Mononuclear cell (primary cell): ENCODE results near the gene DOCK2. TPM values are rescaled to one million over a fixed set of nuclear protein-coding genes. Genes with fewer than 3 reads are reported as not detected.
"Not testable (repeated sequence)": the region's sequence is repeated elsewhere in the genome, so short reads cannot be mapped to it uniquely, and the experiment has no call there.

ENCODE experiments used
- H3K27me3 ChIP-seq: 2 replicates; pipeline ENCODE4 v1.6.0; 2011; ENCODE audit warnings: low read length, control low read depth; ENCODE audit not compliant: insufficient read depth
- H3K4me1 ChIP-seq: 2 replicates; pipeline ENCODE4 v1.5.1; 2011; ENCODE audit warnings: mild to moderate bottlenecking, low read length, control low read depth; ENCODE audit not compliant: insufficient read depth
- H3K4me3 ChIP-seq: 2 replicates; pipeline ENCODE4 v1.5.1; 2011; ENCODE audit warnings: mild to moderate bottlenecking, low read length, moderate library complexity
- H3K9me3 ChIP-seq: 2 replicates; pipeline ENCODE4 v1.5.1; 2011; ENCODE audit warnings: low read depth, mild to moderate bottlenecking, control low read depth, low read length
- total RNA-seq: library from RNA; depleted of rRNA; stranded (reverse); fragments of >200 nt; gene quantifications from one replicate; pipeline ENCODE4 v1.2.3, GENCODE V29; 2012

DOCK2 gene
- total RNA-seq, 1 donor, result 244 TPM

DNA sequence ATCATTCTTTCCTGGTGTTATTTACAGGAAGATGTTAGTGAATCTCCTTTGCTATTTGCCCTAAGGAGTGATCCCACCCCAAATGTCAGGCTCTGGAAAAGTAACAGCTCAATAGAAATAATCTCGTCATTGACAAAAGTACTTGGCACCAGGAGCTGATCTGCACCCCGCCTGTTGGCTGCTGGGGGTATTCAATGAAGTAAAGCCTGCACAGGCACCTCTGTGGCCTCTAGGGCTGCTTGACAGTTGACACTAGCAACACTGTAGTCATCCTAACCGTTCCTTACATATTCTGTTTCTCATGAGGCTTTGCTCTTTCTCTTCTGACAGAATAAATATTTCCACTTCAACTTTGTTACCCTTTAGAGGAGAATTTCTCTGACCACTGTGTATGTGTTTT, 103.4 kb downstream of the DOCK2 start:
- Histone ChIP-seq H3K4me3 (no peak overlapping the region), H3K4me1 (peaks cover 7% of the 10 kb centered on the region), H3K9me3 (no peaks in the 10 kb centered on the region), H3K27me3 (no peaks in the 10 kb centered on the region)

DNA sequence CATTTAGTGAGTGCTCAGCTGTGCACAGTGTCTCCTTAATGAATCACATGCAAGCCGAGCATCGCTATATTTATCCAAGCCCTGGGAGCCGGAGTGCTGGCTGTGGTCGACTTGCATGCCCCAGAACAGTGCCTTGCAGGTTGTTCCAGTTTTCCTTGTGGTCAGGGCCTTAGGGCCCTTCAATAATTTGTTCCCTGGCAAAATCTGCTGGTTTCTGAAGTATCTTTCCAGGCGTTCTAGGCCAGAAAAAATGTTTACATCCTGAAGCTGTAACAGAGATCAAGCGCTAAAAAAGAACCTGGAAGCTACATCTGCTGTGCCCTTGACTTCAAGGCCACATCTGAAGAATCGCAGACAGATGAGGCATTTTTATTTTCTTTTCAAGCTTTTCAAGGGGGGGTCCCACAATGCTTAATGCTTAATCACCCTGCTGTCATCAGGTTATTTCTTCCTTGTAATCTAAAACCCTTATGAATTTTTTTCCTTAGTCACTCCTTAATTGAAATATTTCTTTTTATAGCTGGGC, 105.8 kb downstream of the DOCK2 start:
- H3K27me3 ChIP-seq, result no peaks in the 10 kb centered on the region
- peaks cover 7% of the 10 kb centered on the region for H3K4me1 ChIP-seq
- H3K9me3 ChIP-seq, result no peaks in the 10 kb centered on the region
- no peak overlapping the region for H3K4me3 ChIP-seq

GRCh38 chr5:169744336-169744735, 107.3 kb downstream of the DOCK2 start:
- no peak overlapping the region for H3K4me3 ChIP-seq
- H3K27me3 ChIP-seq, result no peaks in the 10 kb centered on the region

DNA sequence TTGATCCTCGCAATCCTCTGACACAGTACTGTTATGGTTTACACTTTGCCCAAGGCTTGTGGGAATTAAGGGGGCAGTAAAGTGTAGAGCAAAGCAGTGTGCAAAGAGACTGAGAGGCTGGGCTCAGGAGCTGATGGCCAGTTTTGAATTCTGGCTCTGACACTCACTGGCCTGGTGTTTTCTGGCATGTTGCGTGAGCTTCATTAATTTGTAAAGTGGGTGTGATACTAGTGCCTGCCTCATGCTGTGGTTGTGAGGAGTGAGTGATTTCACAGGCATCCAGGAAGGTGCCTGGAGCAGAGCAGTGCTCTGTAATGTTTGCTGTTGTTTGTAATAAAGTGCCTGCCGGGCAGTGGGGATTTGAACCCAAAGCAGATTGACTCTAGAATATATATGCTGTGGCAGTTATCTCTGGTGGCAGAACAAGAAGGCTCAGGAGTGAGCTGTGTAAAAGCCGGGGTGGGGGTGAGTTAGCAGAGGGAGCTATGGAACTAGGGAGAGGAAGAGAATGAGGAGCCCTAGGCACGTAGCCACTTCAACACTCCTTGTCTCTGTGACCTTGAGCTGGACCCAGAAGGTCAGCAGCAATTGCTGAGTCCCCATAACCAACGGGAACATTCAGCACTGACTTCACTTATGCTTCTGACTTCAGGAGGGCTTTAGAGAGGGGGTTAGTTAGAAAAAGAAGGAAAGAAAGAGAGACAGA, 108.5 kb downstream of the DOCK2 start:
- Histone ChIP-seq H3K4me3 (no peak overlapping the region), H3K9me3 (no peaks in the 10 kb centered on the region), H3K4me1 (peaks cover 7% of the 10 kb centered on the region), H3K27me3 (no peaks in the 10 kb centered on the region)

More at GRCh38 chr5:169744336-169744735, 107.3 kb downstream of the DOCK2 start:
- Histone ChIP-seq H3K4me1 (peaks cover 7% of the 10 kb centered on the region), H3K9me3 (no peaks in the 10 kb centered on the region)

GRCh38 chr5:169746147-169746694, 109.1 kb downstream of the DOCK2 start:
- Histone ChIP-seq H3K27me3 (no peaks in the 10 kb centered on the region), H3K4me3 (no peak overlapping the region), H3K4me1 (peaks cover 7% of the 10 kb centered on the region), H3K9me3 (no peaks in the 10 kb centered on the region)

DNA sequence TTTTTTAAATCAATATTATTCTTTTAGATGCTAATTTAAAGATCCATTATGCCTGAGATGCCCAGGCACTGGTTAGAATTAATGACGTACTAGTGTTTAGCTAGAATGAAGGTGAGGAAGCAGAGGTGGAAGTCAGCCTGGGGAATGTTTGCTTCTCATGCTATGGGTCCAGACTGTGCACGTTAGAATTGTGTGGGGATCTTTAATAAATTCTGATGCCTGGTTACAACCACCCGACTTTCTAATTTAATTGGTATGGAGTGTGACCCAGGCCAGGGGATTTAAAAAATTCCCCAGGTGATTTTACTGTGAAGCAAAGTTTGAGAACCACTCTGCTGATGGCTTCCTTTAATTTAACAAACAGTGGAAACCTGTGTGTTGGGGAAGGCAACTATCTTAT, 111.1 kb downstream of the DOCK2 start:
- Histone ChIP-seq H3K4me3 (no peak overlapping the region), H3K4me1 (no peaks in the 10 kb centered on the region), H3K9me3 (no peaks in the 10 kb centered on the region), H3K27me3 (no peaks in the 10 kb centered on the region)

- Histone ChIP-seq H3K9me3 (no peaks in the 10 kb centered on the region), H3K4me1 (peaks cover 7% of the 10 kb centered on the region), H3K4me3 (no peak overlapping the region), H3K27me3 (no peaks in the 10 kb centered on the region)
Observed at GRCh38 chr5:169749295-169749694, 112.2 kb downstream of the DOCK2 start.

DNA sequence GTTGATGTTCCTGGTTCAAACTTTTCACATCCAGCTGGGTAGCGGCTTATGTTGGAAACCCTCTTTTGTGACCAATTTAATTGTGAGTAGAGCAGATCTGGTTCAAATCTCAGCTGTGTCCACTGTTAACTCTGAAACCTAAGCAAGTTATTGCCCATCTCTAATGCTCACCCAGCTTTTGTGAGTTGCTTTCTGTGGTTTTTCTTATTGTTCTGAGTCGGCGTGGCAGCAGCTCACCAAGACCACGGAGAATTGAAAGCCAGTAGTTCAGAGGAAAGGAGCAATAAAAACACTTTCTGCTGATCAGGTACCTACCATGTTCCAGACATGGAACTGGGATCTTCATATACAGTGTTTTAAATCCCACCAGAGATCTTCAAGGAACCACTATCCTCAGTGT, 114.4 kb downstream of the DOCK2 start:
- Histone ChIP-seq H3K9me3 (no peaks in the 10 kb centered on the region), H3K4me1 (peaks cover 7% of the 10 kb centered on the region), H3K27me3 (no peaks in the 10 kb centered on the region), H3K4me3 (no peak overlapping the region)

DNA sequence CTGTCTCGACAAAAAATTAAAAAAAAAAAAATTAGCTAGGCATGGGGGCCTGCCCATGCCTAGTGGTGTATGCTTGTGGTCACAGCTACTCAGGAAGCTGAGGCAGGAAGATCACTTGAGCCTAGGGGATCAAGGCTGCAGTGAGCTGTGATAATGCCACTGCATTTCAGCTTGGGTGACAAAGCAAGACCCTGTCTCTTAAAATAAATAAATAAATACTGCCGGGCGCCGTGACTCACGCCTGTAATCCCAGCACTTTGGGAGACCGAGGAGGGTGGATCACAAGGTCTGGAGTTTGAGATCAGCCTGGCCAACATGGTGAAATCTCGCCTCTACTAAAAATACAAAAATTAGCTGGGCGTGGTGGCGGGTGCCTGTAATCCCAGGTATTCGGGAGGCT, 115.5 kb downstream of the DOCK2 start:
- H3K27me3 ChIP-seq, H3K4me1 ChIP-seq: not testable (repeated sequence)

DNA sequence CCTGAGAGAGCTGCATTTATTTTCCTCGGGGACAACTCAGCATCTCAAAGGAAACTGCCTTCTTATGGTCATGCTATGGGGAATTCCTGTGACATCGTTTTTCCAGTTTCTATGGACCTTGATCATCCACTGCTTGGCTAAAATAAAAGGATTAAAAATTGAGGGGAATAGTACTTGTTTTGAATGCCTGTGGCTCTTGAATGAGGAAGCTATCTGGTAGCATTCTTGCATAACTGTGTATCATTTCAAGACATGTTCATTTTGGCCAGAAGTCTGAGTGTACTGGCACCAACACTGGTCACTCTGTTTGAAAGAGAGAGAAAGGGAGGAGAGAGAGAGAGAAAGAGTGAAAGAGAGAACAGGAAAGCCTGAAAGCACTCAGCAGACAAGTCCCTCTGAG, 116.7 kb downstream of the DOCK2 start:
- Histone ChIP-seq H3K4me1 (peaks cover 7% of the 10 kb centered on the region), H3K27me3 (no peaks in the 10 kb centered on the region), H3K4me3 (no peak overlapping the region), H3K9me3 (no peaks in the 10 kb centered on the region)

More for the DNA sequence above, 115.5 kb downstream of the DOCK2 start:
- H3K9me3 ChIP-seq, H3K4me3 ChIP-seq: not testable (repeated sequence)

- H3K27me3 ChIP-seq, result no peaks in the 10 kb centered on the region
- peaks cover 7% of the 10 kb centered on the region for H3K4me1 ChIP-seq
- no peaks in the 10 kb centered on the region for H3K9me3 ChIP-seq
- no peak overlapping the region for H3K4me3 ChIP-seq
Observed at GRCh38 chr5:169754737-169755136, 117.7 kb downstream of the DOCK2 start.

GRCh38 chr5:169756071-169756765, 119.1 kb downstream of the DOCK2 start:
- Histone ChIP-seq H3K4me1 (peaks cover 7% of the 10 kb centered on the region), H3K4me3 (no peak overlapping the region), H3K27me3 (no peaks in the 10 kb centered on the region), H3K9me3 (no peaks in the 10 kb centered on the region)

DNA sequence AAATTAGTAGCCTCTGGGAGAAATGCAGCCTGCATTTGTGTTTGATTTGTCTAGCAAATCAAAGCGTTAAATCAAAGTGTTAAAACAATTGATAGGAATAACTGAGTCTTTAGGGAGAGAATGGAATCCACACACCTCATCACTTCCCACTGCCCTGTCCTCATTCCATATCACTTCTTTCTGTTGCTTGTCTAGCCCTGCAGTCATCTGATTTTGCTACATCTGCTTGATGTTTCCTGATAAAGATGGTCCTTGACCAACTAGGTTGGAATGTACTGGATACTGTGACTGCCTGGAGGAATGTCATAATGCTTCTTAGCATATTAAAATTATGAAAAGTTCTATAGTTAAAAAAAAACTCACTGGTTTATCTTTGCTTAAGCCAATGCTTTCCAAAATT, 119.9 kb downstream of the DOCK2 start:
- H3K4me1 ChIP-seq, result peaks cover 7% of the 10 kb centered on the region
- no peak overlapping the region for H3K4me3 ChIP-seq
- no peaks in the 10 kb centered on the region for H3K9me3 ChIP-seq
- no peaks in the 10 kb centered on the region for H3K27me3 ChIP-seq

DNA sequence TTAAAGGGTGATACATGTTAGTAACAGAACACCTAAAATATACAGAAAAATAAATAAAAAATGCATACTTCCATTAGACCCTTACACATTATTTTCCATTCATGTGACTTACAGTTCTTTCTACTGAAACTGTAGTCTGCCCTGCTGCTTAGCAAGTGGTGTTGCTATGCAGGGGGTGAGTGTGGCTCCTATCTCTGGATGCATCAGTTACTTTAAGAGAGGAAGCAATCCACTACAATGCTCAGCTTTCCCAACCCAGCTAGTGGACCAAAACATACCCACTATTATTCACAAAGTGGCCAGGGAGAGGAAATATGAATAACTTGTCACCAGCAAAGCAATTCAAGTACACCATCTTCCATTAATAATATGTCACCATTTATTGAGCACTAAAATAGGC, 121.8 kb downstream of the DOCK2 start:
- no peaks in the 10 kb centered on the region for H3K9me3 ChIP-seq
- H3K27me3 ChIP-seq, result no peaks in the 10 kb centered on the region
- no peak overlapping the region for H3K4me3 ChIP-seq
- H3K4me1 ChIP-seq, result peaks cover 4% of the 10 kb centered on the region

DNA sequence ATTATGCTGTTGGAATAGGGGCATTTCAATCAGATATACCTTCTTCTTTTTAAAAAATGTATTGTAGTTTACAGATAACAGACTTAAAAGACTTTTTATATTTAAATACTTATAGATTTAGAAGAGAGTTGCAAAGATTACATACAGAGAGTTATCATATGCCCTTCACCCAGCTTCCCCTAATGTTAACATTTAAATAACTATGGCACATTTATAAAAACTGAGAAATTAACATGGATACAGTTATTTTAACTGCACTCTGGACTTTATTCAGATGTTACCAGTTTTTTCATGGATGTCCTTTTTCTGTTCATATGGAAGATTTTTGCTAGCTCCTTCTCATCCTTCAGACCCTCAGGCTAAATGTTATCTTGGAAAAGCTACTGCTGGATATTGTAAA, 123.2 kb downstream of the DOCK2 start:
- no peaks in the 10 kb centered on the region for H3K9me3 ChIP-seq
- H3K27me3 ChIP-seq, result no peaks in the 10 kb centered on the region

More for the DNA sequence above, 123.2 kb downstream of the DOCK2 start:
- no peak overlapping the region for H3K4me3 ChIP-seq
- no peaks in the 10 kb centered on the region for H3K4me1 ChIP-seq
